IPS-18c (cell line): Measurements from ENCODE around the gene ZCCHC8.
"Not testable (repeated sequence)": the region's sequence is repeated elsewhere in the genome, so short reads cannot be mapped to it uniquely, and the experiment has no call there.

Source experiments
- H3K4me3 ChIP-seq: 2 replicates; pipeline ENCODE4 v1.7.0; 2013; ENCODE audit warnings: low read depth, mild to moderate bottlenecking, low read length, moderate library complexity; ENCODE audit not compliant: insufficient read depth
- H3K9me3 ChIP-seq: one replicate; pipeline ENCODE4 v1.6.1; 2013; ENCODE audit warnings: mild to moderate bottlenecking, low read length, moderate library complexity; ENCODE audit not compliant: control insufficient read depth, insufficient read depth

The ZCCHC8 gene

GRCh38 chr12:122458105-122459035, 42.4 kb downstream of the ZCCHC8 start:
- H3K9me3 ChIP-seq: no peaks in the 10 kb centered on the region
- no peak overlapping the region for H3K4me3 ChIP-seq

DNA sequence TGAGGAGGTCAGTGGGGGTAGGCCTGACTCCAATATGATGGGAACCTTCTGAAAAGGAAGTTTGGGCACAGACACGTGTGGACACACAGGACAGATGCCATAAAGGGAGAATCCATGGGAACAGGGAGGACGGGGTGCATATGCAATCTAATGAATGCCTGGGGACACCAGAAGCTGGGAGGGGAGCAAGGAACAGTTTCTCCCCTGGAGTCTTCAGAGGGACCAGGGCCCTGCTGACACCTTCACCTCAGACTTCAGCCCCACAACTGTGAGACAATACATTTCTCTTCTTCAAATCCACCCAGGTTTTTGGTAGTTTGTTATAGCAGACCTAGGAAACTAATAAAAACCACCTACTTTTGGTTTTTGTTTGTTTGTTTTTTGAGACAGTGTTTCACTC, 43.1 kb downstream of the ZCCHC8 start:
- H3K9me3 ChIP-seq: no peaks in the 10 kb centered on the region
- no peak overlapping the region for H3K4me3 ChIP-seq

DNA sequence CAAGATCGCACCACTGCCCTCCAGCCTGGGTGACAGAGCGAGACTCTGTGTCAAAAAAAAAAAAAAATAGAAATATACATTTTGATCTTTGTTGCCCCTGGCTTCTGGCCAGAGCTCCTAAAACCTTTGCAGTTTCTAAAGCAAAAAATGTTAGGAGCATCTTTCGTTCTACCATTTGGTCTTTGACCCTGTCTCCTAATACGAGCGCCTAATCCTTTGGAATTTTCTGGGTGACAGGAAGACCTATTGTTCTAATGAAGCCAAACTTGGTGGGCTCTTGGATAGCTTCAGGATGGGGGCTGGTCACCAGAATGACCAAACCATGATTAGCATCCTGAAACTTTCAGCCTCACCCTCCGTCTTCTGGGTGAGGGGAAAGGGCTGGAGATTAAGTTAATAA, 46.0 kb downstream of the ZCCHC8 start:
- H3K9me3 ChIP-seq: no peaks in the 10 kb centered on the region

GRCh38 chr12:122454250-122454721, 46.4 kb downstream of the ZCCHC8 start:
- no peak overlapping the region for H3K4me3 ChIP-seq
- H3K9me3 ChIP-seq: no peaks in the 10 kb centered on the region

More for the DNA sequence above, 46.0 kb downstream of the ZCCHC8 start:
- H3K4me3 ChIP-seq: no peak overlapping the region

- H3K9me3 ChIP-seq: no peaks in the 10 kb centered on the region
- no peak overlapping the region for H3K4me3 ChIP-seq
These were observed 47.9 kb downstream of the ZCCHC8 start for GRCh38 chr12:122452701-122453285.

DNA sequence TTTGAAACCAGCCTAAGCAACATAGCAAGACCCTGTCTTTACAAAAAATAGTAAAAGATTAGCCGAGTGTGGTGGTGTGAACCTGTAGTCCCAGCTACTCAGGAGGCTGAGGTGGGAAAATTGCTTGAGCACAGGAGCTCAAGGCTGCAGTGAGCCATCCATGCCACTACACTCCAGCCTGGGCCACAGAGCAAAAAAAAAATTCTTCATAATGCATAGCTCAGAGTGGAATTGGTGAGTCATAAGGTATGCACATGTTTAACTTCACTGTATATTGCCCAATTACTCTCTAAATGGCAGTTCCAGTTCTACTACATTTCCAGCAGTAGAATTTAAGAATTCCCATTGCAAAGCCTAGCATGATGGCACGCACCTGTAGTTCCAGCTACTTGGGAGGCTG, 51.4 kb downstream of the ZCCHC8 start:
- no peaks in the 10 kb centered on the region for H3K9me3 ChIP-seq
- H3K4me3 ChIP-seq: no peak overlapping the region

DNA sequence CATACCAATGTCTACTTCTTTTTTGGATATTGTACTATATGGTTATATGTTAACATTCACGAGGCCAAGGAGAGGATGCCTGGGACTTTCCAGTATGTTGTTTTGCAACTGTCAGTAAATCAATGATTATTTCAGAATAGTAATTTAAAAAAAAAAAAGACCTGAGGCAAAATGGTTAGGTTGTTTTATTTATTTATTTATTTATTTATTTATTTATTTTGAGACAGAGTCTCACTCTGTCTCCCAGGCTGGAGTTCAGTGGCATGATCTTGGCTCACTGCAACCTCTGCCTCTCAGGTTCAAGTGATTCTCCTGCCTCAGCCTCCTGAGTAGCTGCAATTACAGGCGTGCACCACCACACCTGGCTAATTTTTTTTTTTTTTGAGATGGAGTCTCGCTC, 52.9 kb downstream of the ZCCHC8 start:
- H3K4me3 ChIP-seq, H3K9me3 ChIP-seq: not testable (repeated sequence)

DNA sequence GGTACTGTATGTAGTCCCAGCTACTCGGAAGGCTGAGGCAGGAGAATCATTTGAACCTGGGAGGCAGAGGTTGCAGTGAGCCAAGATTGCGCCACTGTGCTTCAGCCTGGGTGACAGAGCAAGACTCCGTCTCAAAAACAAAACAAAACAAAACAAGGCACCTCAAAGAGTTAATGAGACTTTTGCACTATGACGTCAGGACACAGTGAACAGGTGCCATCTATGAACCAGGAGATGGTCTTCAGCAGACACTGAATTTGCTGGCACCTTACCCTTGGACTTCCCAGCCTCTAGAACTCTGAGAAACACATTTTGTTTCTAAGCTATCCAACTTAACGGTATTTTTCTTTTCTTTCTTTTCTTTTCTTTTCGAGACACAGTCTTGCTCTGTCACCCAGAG, 54.3 kb downstream of the ZCCHC8 start:
- H3K4me3 ChIP-seq, H3K9me3 ChIP-seq: not testable (repeated sequence)

GRCh38 chr12:122444071-122444470, 56.7 kb downstream of the ZCCHC8 start:
- not testable (repeated sequence) for H3K4me3 ChIP-seq, H3K9me3 ChIP-seq

- not testable (repeated sequence) for H3K4me3 ChIP-seq, H3K9me3 ChIP-seq
These were observed 61.9 kb downstream of the ZCCHC8 start for GRCh38 chr12:122438822-122439221.

DNA sequence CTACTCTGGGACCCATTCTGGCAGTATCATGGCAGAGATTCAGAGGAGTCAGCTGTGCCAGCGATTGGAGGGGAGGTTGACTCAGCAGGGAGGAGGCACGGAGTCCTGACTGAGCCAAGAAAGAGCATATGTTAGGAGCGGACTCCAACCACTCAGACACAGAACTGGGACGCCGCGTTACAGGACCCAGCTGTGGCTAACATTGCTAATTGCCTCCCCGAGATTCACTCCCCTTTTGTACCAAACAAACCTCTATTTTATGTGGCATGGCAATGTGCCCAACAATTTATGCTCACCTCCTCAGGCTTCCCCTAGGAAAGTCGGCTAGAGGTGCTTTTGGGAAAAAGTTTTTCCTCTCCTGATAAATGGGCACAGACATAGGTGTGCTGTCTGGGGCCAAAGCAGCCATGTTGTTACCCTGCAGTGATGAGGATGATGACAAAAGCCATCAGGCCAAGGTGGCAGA, 63.0 kb downstream of the ZCCHC8 start:
- Histone ChIP-seq H3K4me3 (no peak overlapping the region), H3K9me3 (no peaks in the 10 kb centered on the region)

GRCh38 chr12:122435186-122435585, 65.5 kb downstream of the ZCCHC8 start:
- H3K9me3 ChIP-seq: peaks cover under 1% of the 10 kb centered on the region
- no peak overlapping the region for H3K4me3 ChIP-seq

- H3K9me3 ChIP-seq, H3K4me3 ChIP-seq: not testable (repeated sequence)
These were observed 71.7 kb downstream of the ZCCHC8 start for GRCh38 chr12:122429043-122429442.

DNA sequence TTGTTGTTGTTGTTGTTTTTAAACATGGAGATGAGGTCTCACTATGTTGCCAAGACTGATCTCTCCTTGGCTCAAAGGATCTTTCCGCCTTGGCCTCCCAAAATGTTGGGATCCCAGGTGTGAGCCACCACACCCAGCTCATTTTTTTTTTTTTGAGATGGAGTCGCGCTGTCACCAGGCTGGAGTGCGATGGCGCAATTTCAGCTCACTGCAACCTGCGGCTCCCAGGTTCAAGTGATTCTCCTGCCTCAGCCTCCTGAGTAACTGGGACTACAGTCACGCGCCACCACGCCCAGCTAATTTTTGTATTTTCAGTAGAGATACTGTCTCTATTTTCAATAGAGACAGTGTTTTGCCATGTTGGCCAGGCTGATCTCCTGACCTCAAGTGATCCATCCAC, 73.3 kb downstream of the ZCCHC8 start:
- no peak overlapping the region for H3K4me3 ChIP-seq

GRCh38 chr12:122423258-122424165, 77.2 kb downstream of the ZCCHC8 start:
- peak overlapping the region; percentile 81 for H3K4me3 ChIP-seq
- H3K9me3 ChIP-seq: no peaks in the 10 kb centered on the region

More for the DNA sequence above, 73.3 kb downstream of the ZCCHC8 start:
- peaks cover 2% of the 10 kb centered on the region for H3K9me3 ChIP-seq

GRCh38 chr12:122422730-122423257, 77.9 kb downstream of the ZCCHC8 start:
- Histone ChIP-seq H3K4me3 (peak overlapping the region; percentile 81), H3K9me3 (no peaks in the 10 kb centered on the region)
